Activated gamma-delta T cell treated with anti-CD3 and anti-CD28 coated beads, Interleukin-2, amount 50 U/mL, for 16 hours (primary cell): ENCODE results near the gene RPTOR.

Experiments
- DNase-seq: peaks from one replicate; pipeline ENCODE4 v3.0.0-alpha.2; 2020; ENCODE audit warnings: low read depth

The RPTOR gene

GRCh38 chr17:80964544-80964856 is 419.9 kb downstream of the RPTOR start:
- no peak for DNase-seq

GRCh38 chr17:80964859-80965580 is 420.4 kb downstream of the RPTOR start:
- no peak for DNase-seq

- no peak for DNase-seq
Observed at GRCh38 chr17:80965606-80966005, 421.0 kb downstream of the RPTOR start.

GRCh38 chr17:80967404-80967872 is 422.8 kb downstream of the RPTOR start:
- DNase-seq, result no peak

GRCh38 chr17:80968602-80969029 is 424.0 kb downstream of the RPTOR start:
- no peak for DNase-seq

- no peak for DNase-seq
Observed at GRCh38 chr17:80969030-80969673, 424.5 kb downstream of the RPTOR start.

- DNase-seq, result no peak
Observed at GRCh38 chr17:80969674-80970043, 425.0 kb downstream of the RPTOR start.

GRCh38 chr17:80970044-80970761 is 425.6 kb downstream of the RPTOR start:
- peak; percentile 25 for DNase-seq

- DNase-seq, result no peak
Observed at GRCh38 chr17:80970762-80971703, 426.4 kb downstream of the RPTOR start.

GRCh38 chr17:80971704-80972304 is 427.2 kb downstream of the RPTOR start:
- DNase-seq, result no peak

GRCh38 chr17:80976701-80977100 is 432.1 kb downstream of the RPTOR start:
- no peak for DNase-seq

GRCh38 chr17:80977172-80977571 is 432.5 kb downstream of the RPTOR start:
- no peak for DNase-seq

GRCh38 chr17:80978499-80979497 is 434.2 kb downstream of the RPTOR start:
- no peak for DNase-seq

- DNase-seq, result no peak
Observed at GRCh38 chr17:80979547-80980378, 435.1 kb downstream of the RPTOR start.

GRCh38 chr17:80980397-80981061 is 435.9 kb downstream of the RPTOR start:
- DNase-seq, result no peak

GRCh38 chr17:80981062-80981902 is 436.6 kb downstream of the RPTOR start:
- no peak for DNase-seq

GRCh38 chr17:80981929-80982425 is 437.3 kb downstream of the RPTOR start:
- no peak for DNase-seq
